ENCODE measurements around the gene CABP1. TPM values are rescaled to one million over a fixed set of nuclear protein-coding genes. Genes with fewer than 3 reads are reported as not detected.
"Not testable (repeated sequence)": the region's sequence is repeated elsewhere in the genome, so short reads cannot be mapped to it uniquely, and the experiment has no call there.

Gene CABP1
- polyA plus RNA-seq, 1 donor (not counting 4 experiments of a cell fraction or from before 2014, with no cell fraction given), result 0.04 TPM

- H4K20me1 ChIP-seq (ENCODE audit: control insufficient read depth, extremely low read depth, insufficient read depth, low read length), result no peaks in the 10 kb centered on the region
- no peaks in the 10 kb centered on the region for H3K9me1 ChIP-seq (ENCODE audit: control insufficient read depth, extremely low read depth, insufficient read depth, low read length)
- FAIRE-seq, result no peak
- H3K4me3 ChIP-seq (ENCODE audit: control insufficient read depth in 2 of 3, extremely low read depth in 1 of 3, insufficient read depth in 2 of 3, low read depth in 1 of 3, low read length in 3 of 3), result no peak overlapping the region
- no peak for DNase-seq (ENCODE audit: low read depth, low spot score)
- no peaks in the 10 kb centered on the region for H3K4me1 ChIP-seq (ENCODE audit: control insufficient read depth, extremely low read depth, insufficient read depth, low read length)
- H3K4me2 ChIP-seq (ENCODE audit: control insufficient read depth, extremely low read depth, insufficient read depth, low read depth, low read length), result no peak overlapping the region
- H3K36me3 ChIP-seq (ENCODE audit: control insufficient read depth in 2 of 2, extremely low read depth in 1 of 2, insufficient read depth in 2 of 2, low read length in 2 of 2), result no peaks in the 10 kb centered on the region
- H3K9ac ChIP-seq (ENCODE audit: control insufficient read depth, extremely low read depth, insufficient read depth, low read length), result no peak overlapping the region
- H3K9me3 ChIP-seq (ENCODE audit: control insufficient read depth, low read depth, low read length), result no peaks in the 10 kb centered on the region
- dilution Hi-C loops (cut with MboI; ENCODE audit: extremely low pct_ligation_motif_present, low sequenced_read_pairs), result no loop called here
- no peaks in the 10 kb centered on the region for H3K79me2 ChIP-seq (ENCODE audit: control insufficient read depth, insufficient read depth, low read length)
- H2AFZ ChIP-seq (ENCODE audit: control insufficient read depth, low read length), result no peak overlapping the region
- no peak overlapping the region for H3K27ac ChIP-seq (ENCODE audit: control insufficient read depth, insufficient read depth, low read length)
- no peaks in the 10 kb centered on the region for H3K27me3 ChIP-seq (ENCODE audit: control insufficient read depth, extremely low read depth, insufficient read depth, low read length)
- TF ChIP-seq CTCF (optimal IDR thresholded peaks at IDR 0.05 in 1 of 3, IDR thresholded peaks at IDR 0.05 in 1 of 3, conservative IDR thresholded peaks at IDR 0.05 in 1 of 3; ENCODE audit: extremely low read depth in 1 of 3, insufficient read depth in 2 of 3, low read length in 3 of 3), result no peak
- TF ChIP-seq EZH2 (IDR thresholded peaks at IDR 0.05; ENCODE audit: low read length), result no peak
Measured at GRCh38 chr12:120610560-120610959, 29.9 kb upstream of the CABP1 start.

- H3K27me3 ChIP-seq (ENCODE audit: control insufficient read depth, extremely low read depth, insufficient read depth, low read length); H3K79me2 ChIP-seq (ENCODE audit: control insufficient read depth, insufficient read depth, low read length); H3K4me2 ChIP-seq (ENCODE audit: control insufficient read depth, extremely low read depth, insufficient read depth, low read depth, low read length); H3K9me1 ChIP-seq (ENCODE audit: control insufficient read depth, extremely low read depth, insufficient read depth, low read length); dilution Hi-C loops (cut with MboI; ENCODE audit: extremely low pct_ligation_motif_present, low sequenced_read_pairs); H2AFZ ChIP-seq (ENCODE audit: control insufficient read depth, low read length); H3K4me3 ChIP-seq (ENCODE audit: control insufficient read depth in 2 of 3, extremely low read depth in 1 of 3, insufficient read depth in 2 of 3, low read depth in 1 of 3, low read length in 3 of 3); H3K9me3 ChIP-seq (ENCODE audit: control insufficient read depth, low read depth, low read length); DNase-seq (ENCODE audit: low read depth, low spot score); H3K27ac ChIP-seq (ENCODE audit: control insufficient read depth, insufficient read depth, low read length); H4K20me1 ChIP-seq (ENCODE audit: control insufficient read depth, extremely low read depth, insufficient read depth, low read length); FAIRE-seq; H3K9ac ChIP-seq (ENCODE audit: control insufficient read depth, extremely low read depth, insufficient read depth, low read length); H3K36me3 ChIP-seq (ENCODE audit: control insufficient read depth in 2 of 2, extremely low read depth in 1 of 2, insufficient read depth in 2 of 2, low read length in 2 of 2); H3K4me1 ChIP-seq (ENCODE audit: control insufficient read depth, extremely low read depth, insufficient read depth, low read length): not testable (repeated sequence)
Measured at GRCh38 chr12:120611534-120611933, 28.9 kb upstream of the CABP1 start.

- Histone ChIP-seq H3K4me3 (ENCODE audit: control insufficient read depth in 2 of 3, extremely low read depth in 1 of 3, insufficient read depth in 2 of 3, low read depth in 1 of 3, low read length in 3 of 3) (no peak overlapping the region), H3K4me1 (ENCODE audit: control insufficient read depth, extremely low read depth, insufficient read depth, low read length) (no peaks in the 10 kb centered on the region), H3K9me3 (ENCODE audit: control insufficient read depth, low read depth, low read length) (no peaks in the 10 kb centered on the region), H3K27ac (ENCODE audit: control insufficient read depth, insufficient read depth, low read length) (no peak overlapping the region), H2AFZ (ENCODE audit: control insufficient read depth, low read length) (no peak overlapping the region), H3K27me3 (ENCODE audit: control insufficient read depth, extremely low read depth, insufficient read depth, low read length) (peaks cover 3% of the 10 kb centered on the region), H3K4me2 (ENCODE audit: control insufficient read depth, extremely low read depth, insufficient read depth, low read depth, low read length) (no peak overlapping the region), H3K36me3 (ENCODE audit: control insufficient read depth in 2 of 2, extremely low read depth in 1 of 2, insufficient read depth in 2 of 2, low read length in 2 of 2) (no peaks in the 10 kb centered on the region), H3K9ac (ENCODE audit: control insufficient read depth, extremely low read depth, insufficient read depth, low read length) (no peak overlapping the region), H4K20me1 (ENCODE audit: control insufficient read depth, extremely low read depth, insufficient read depth, low read length) (no peaks in the 10 kb centered on the region), H3K79me2 (ENCODE audit: control insufficient read depth, insufficient read depth, low read length) (no peaks in the 10 kb centered on the region), H3K9me1 (ENCODE audit: control insufficient read depth, extremely low read depth, insufficient read depth, low read length) (no peaks in the 10 kb centered on the region)
- no peak for DNase-seq (ENCODE audit: low read depth, low spot score)
- FAIRE-seq, result no peak
- TF ChIP-seq CTCF (optimal IDR thresholded peaks at IDR 0.05 in 1 of 3, IDR thresholded peaks at IDR 0.05 in 1 of 3, conservative IDR thresholded peaks at IDR 0.05 in 1 of 3; ENCODE audit: extremely low read depth in 1 of 3, insufficient read depth in 2 of 3, low read length in 3 of 3) (no peak), EZH2 (IDR thresholded peaks at IDR 0.05; ENCODE audit: low read length) (no peak)
- dilution Hi-C loops (cut with MboI; ENCODE audit: extremely low pct_ligation_motif_present, low sequenced_read_pairs), result no loop called here
Measured at GRCh38 chr12:120614848-120615247, 25.6 kb upstream of the CABP1 start.

GRCh38 chr12:120617193-120617592 lies 23.2 kb upstream of the CABP1 start:
- H3K4me1 ChIP-seq (ENCODE audit: control insufficient read depth, extremely low read depth, insufficient read depth, low read length), result peaks cover 12% of the 10 kb centered on the region
- H3K9me3 ChIP-seq (ENCODE audit: control insufficient read depth, low read depth, low read length); DNase-seq (ENCODE audit: low read depth, low spot score); H3K9ac ChIP-seq (ENCODE audit: control insufficient read depth, extremely low read depth, insufficient read depth, low read length); H3K36me3 ChIP-seq (ENCODE audit: control insufficient read depth in 2 of 2, extremely low read depth in 1 of 2, insufficient read depth in 2 of 2, low read length in 2 of 2); H3K9me1 ChIP-seq (ENCODE audit: control insufficient read depth, extremely low read depth, insufficient read depth, low read length); dilution Hi-C loops (cut with MboI; ENCODE audit: extremely low pct_ligation_motif_present, low sequenced_read_pairs); H4K20me1 ChIP-seq (ENCODE audit: control insufficient read depth, extremely low read depth, insufficient read depth, low read length); H3K79me2 ChIP-seq (ENCODE audit: control insufficient read depth, insufficient read depth, low read length); H3K4me2 ChIP-seq (ENCODE audit: control insufficient read depth, extremely low read depth, insufficient read depth, low read depth, low read length); H3K4me3 ChIP-seq (ENCODE audit: control insufficient read depth in 2 of 3, extremely low read depth in 1 of 3, insufficient read depth in 2 of 3, low read depth in 1 of 3, low read length in 3 of 3); H3K27me3 ChIP-seq (ENCODE audit: control insufficient read depth, extremely low read depth, insufficient read depth, low read length); H2AFZ ChIP-seq (ENCODE audit: control insufficient read depth, low read length); H3K27ac ChIP-seq (ENCODE audit: control insufficient read depth, insufficient read depth, low read length); FAIRE-seq: not testable (repeated sequence)
